Duodenal mucosa (tissue), 2 donors: ENCODE measurements around the gene IP6K1.
"Not testable (repeated sequence)": the region's sequence is repeated elsewhere in the genome, so short reads cannot be mapped to it uniquely, and the experiment has no call there.

ENCODE experiments used
- H3K27ac ChIP-seq: one replicate; pipeline ENCODE4 v1.7.0; 2013; ENCODE audit warnings: low read depth, low read length
- H3K27me3 ChIP-seq, 2 donors: one replicate each; pipeline ENCODE4 v1.7.0; 2013; ENCODE audit warnings: low read length in 2 of 2, control low read depth in 1 of 2; ENCODE audit not compliant: insufficient read depth in 2 of 2, control insufficient read depth in 1 of 2
- H3K36me3 ChIP-seq, 2 donors: one replicate each; pipeline ENCODE4 v1.7.0; 2013; ENCODE audit warnings: low read length in 2 of 2, control low read depth in 1 of 2; ENCODE audit not compliant: insufficient read depth in 2 of 2, control insufficient read depth in 1 of 2
- H3K4me1 ChIP-seq, 2 donors: one replicate each; pipeline ENCODE4 v1.7.0; 2013; ENCODE audit warnings: low read length in 2 of 2, control low read depth in 1 of 2; ENCODE audit not compliant: insufficient read depth in 2 of 2, control insufficient read depth in 1 of 2
- H3K4me3 ChIP-seq, 2 donors: one replicate each; pipeline ENCODE4 v1.7.0; 2013; ENCODE audit warnings: low read length in 2 of 2, low read depth in 1 of 2
- H3K9ac ChIP-seq, 2 donors: one replicate each; pipeline ENCODE4 v1.7.0; 2013; ENCODE audit warnings: low read length in 2 of 2, low read depth in 1 of 2
- H3K9me3 ChIP-seq, 2 donors: one replicate each; pipeline ENCODE4 v1.7.0; 2013; ENCODE audit warnings: low read length in 2 of 2, control low read depth in 1 of 2; ENCODE audit not compliant: control insufficient read depth in 1 of 2

Gene IP6K1

DNA sequence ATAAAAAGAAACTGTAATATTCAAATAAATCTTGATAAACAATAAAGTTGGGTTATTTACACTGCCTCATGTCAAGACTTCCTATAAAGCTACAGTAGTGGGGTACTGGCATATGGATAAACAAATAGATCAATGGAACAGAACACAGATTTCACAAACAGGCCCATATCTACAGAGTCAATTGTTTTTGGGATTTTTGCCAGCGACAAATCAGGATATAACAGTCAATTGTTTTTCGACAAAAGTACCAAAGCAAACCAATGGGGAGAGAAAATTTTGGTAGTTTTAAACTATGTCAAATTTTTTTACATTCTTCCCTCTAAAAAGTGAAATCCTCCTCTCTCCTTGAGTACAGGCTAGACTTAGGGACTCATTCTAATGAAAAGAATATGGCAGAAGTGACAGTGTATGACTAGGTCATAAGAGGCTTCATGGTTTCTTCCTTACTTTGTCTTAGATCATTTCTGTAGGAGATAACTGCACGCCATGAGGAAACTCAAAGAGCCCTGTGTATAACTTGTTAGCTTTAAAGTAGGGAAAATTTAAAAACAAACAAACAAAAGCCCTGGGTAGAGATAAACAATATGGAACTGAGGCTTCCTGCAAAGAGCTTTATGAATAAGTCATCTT, 16.9 kb downstream of the IP6K1 start:
- no peaks in the 10 kb centered on the region for H3K4me1 ChIP-seq
- peaks cover 0 to 10% of the 10 kb centered on the region in 2 donors for H3K36me3 ChIP-seq
- no peak overlapping the region for H3K27ac ChIP-seq
- H3K4me3 ChIP-seq, result no peak overlapping the region
- H3K9ac ChIP-seq, result no peak overlapping the region
- no peaks in the 10 kb centered on the region for H3K9me3 ChIP-seq
- no peaks in the 10 kb centered on the region for H3K27me3 ChIP-seq

DNA sequence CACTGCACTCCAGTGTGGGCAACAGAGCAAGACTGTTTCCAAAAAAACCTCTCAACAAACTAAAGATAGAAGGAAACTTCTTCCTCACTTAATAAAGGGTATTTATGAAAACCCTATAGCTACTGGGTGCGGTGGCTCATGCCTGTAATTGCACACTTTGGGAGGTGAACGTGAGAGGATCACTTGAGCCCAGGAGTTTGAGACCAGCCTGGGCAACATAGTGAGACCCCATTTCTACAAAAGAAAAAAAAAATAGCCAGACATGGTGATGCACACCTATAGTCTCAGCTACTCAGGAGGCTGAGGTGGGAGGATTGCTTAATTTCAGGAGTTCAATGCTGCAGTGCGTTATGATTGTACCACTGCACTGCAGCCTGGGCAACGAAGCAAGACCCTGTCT, 22.4 kb downstream of the IP6K1 start:
- no peak overlapping the region for H3K4me3 ChIP-seq
- H3K4me1 ChIP-seq, result peaks cover 0 to 2% of the 10 kb centered on the region in 2 donors
- H3K27ac ChIP-seq, result no peak overlapping the region
- H3K9me3 ChIP-seq, result no peaks in the 10 kb centered on the region
- H3K27me3 ChIP-seq, result no peaks in the 10 kb centered on the region
- no peaks in the 10 kb centered on the region for H3K36me3 ChIP-seq
- no peak overlapping the region for H3K9ac ChIP-seq

DNA sequence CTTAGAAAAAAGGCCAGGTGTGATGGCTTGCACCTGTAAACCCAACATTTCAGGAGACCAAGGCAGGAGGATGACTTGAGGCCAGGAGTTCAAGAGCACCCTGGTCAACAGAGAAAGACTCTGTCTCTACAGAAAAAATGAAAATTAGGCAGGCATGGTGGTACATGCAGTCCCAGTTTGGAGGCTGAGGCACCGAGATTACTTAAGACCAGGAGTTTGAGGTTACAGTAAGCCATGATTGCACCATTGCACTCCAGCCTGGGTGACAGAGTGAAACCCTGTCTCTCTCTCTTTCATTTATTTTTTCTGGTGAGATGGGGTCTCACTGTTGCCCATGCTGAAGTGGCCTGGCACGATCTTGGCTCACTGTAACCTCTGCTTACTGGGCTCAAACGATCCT, 24.7 kb downstream of the IP6K1 start:
- Histone ChIP-seq H3K4me3 (no peak overlapping the region), H3K9ac (no peak overlapping the region), H3K27ac (no peak overlapping the region), H3K9me3 (no peaks in the 10 kb centered on the region), H3K36me3 (no peaks in the 10 kb centered on the region), H3K27me3 (no peaks in the 10 kb centered on the region), H3K4me1 (peaks cover 0 to 2% of the 10 kb centered on the region in 2 donors)

DNA sequence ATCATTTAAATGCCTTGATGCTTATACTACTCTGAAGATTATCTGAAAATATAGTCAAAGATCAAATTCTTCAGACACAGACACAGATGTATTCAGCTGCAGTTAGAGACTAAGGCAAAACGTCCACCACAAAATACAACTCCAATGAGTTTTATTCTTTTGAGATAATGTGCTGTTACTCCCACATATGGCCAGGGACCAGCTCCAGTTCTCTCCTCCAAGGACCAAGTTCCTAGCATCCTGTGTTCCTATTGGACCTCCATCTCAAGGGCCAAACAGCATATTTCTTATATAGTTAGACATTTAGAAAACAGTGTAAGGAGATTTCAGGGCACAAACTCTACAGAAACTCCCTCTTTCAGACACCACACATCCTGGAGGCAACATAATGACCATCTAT, 27.1 kb downstream of the IP6K1 start:
- Histone ChIP-seq H3K27me3 (no peaks in the 10 kb centered on the region), H3K9me3 (no peaks in the 10 kb centered on the region), H3K27ac (no peak overlapping the region), H3K9ac (no peak overlapping the region), H3K36me3 (no peaks in the 10 kb centered on the region), H3K4me3 (no peak overlapping the region), H3K4me1 (peaks cover 0 to 2% of the 10 kb centered on the region in 2 donors)

DNA sequence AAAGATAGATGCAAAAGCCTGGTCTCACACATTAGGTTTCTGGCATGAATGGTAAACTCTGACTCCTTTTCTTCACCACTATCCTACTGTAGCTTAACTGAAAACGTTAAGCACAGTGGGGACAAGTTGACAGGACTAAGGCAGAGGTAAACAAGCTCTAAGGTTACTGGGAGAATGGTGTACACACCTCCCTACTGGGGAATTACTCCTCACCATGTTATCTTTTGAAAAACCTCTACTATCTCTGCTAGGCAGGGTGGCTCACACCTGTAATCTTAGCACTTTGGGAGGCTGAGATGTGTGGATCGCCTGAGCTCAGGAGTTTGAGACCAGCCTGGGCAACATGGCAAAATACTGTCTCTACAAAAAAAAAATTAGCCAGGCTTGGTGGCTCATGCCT, 29.1 kb downstream of the IP6K1 start:
- H3K4me3 ChIP-seq, result no peak overlapping the region
- no peak overlapping the region for H3K9ac ChIP-seq
- no peaks in the 10 kb centered on the region for H3K9me3 ChIP-seq
- H3K36me3 ChIP-seq, result no peaks in the 10 kb centered on the region
- H3K27me3 ChIP-seq, result no peaks in the 10 kb centered on the region
- no peak overlapping the region for H3K27ac ChIP-seq
- peaks cover 0 to 2% of the 10 kb centered on the region in 2 donors for H3K4me1 ChIP-seq

DNA sequence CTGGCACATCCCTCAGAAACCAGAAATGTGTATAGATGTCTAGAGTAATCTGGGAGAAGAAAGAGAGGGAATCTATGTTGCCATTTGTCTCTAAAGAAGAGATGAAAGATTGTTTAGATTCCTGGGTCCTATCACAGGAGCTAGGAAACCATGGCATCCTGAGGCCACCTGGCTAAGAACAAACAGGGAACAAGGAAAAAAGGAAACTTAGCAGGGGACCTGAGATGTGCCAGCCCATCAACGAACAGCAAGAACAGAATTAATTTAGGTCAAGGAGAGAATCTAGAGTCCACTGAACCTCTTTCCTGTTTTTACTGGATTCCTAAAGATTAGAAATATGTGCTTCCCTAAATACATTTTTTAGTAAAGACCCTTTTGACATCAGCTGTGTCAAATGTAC, 30.3 kb downstream of the IP6K1 start:
- no peaks in the 10 kb centered on the region for H3K9me3 ChIP-seq
- no peak overlapping the region for H3K4me3 ChIP-seq
- no peak overlapping the region for H3K9ac ChIP-seq
- H3K36me3 ChIP-seq, result no peaks in the 10 kb centered on the region
- no peak overlapping the region for H3K27ac ChIP-seq
- H3K4me1 ChIP-seq, result peaks cover 0 to 2% of the 10 kb centered on the region in 2 donors
- no peaks in the 10 kb centered on the region for H3K27me3 ChIP-seq

DNA sequence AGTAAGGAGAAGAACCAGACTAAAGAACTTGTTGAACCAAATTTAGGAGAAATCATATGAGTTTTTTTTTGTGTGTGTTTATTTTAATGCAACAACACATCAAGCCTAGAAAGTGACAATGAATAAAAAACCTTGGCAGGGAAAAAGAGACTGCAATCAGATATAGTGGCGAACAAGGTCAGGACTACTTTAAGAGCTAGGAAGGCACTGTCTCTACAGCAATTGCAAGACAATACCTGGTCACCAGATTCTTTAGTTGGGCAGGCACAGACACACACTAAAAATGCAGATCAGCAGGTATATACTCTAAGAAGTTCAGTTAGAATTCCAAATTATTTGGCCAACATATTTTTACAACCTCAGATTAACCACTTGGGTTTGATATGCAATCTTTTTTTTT, 31.8 kb downstream of the IP6K1 start:
- H3K4me1 ChIP-seq, result peaks cover 0 to under 1% of the 10 kb centered on the region in 2 donors
- H3K4me3 ChIP-seq, result no peak overlapping the region
- no peak overlapping the region for H3K9ac ChIP-seq
- no peaks in the 10 kb centered on the region for H3K27me3 ChIP-seq
- H3K36me3 ChIP-seq, result peaks cover 0 to 4% of the 10 kb centered on the region in 2 donors
- no peaks in the 10 kb centered on the region for H3K9me3 ChIP-seq
- H3K27ac ChIP-seq, result no peak overlapping the region

DNA sequence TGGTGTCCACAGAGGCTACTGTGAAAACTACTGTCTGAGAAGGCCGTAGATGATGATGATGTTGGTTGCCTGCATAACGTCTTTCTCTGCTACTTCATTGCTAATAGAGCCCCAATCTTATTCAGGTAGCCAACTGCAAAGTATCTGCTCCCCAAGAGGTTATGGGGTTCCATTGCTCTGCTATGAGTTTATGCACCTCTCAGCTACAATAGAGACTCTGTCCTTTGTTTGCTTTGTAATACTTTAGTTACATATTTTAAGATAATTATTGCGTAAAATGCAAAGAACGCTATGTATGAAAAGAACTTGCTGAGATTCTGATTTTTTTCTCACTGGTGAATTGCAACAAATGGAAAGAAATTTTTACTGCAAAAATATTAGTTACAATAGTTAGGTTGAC, 34.8 kb downstream of the IP6K1 start:
- Histone ChIP-seq H3K4me1 (no peaks in the 10 kb centered on the region), H3K27me3 (no peaks in the 10 kb centered on the region), H3K9me3 (no peaks in the 10 kb centered on the region), H3K4me3 (no peak overlapping the region), H3K27ac (no peak overlapping the region), H3K9ac (no peak overlapping the region), H3K36me3 (peaks cover 6 to 16% of the 10 kb centered on the region in 2 donors)

DNA sequence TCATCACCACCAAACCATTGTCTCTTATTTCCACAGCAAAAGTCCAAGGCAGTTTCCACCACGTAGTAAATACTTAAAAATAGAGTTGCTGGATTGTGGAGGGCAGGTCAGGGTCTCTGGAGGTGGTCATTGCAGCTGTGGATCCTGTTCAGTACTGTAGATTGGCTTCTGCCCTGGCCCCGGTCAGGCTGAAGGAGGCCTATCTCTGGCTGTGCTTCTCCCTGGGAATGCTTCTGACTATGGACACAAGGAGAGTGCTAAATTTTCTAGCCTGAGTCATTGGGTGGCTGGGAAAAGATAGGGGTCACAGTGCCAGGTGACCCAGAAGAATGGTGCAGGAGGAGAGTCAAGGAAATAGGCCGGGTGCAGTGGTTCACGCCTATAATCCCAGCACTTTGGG, 36.3 kb downstream of the IP6K1 start:
- Histone ChIP-seq H3K36me3 (peaks cover 6 to 17% of the 10 kb centered on the region in 2 donors), H3K4me1 (no peaks in the 10 kb centered on the region), H3K4me3 (no peak overlapping the region), H3K27ac (no peak overlapping the region), H3K27me3 (no peaks in the 10 kb centered on the region), H3K9me3 (no peaks in the 10 kb centered on the region), H3K9ac (no peak overlapping the region)

DNA sequence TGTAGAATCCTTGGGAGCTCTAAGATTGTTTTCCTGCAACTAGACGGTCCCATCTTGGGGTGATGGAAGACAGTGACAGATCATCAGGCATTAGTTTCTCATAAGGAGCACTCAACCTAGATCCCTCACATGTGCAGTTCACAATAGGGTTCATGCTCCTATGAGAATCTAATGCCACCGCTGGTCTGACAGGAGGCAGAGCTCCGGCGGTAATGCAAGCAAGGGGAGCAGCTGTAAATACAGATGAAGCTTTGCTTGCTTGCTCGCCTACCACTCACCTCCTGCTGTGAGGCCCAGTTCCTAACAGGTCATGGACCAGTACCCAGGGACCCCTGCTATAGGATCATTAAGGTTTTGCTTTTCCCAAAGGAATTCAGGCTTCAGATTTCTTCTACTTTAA, 37.5 kb downstream of the IP6K1 start:
- H3K27me3 ChIP-seq, H3K9ac ChIP-seq, H3K4me1 ChIP-seq, H3K9me3 ChIP-seq, H3K27ac ChIP-seq, H3K4me3 ChIP-seq: not testable (repeated sequence)
- H3K36me3 ChIP-seq, result peaks cover 6 to 22% of the 10 kb centered on the region in 2 donors
